Effector CD4-positive, alpha-beta T cell (primary cell): Measurements from ENCODE around the gene GARNL3.

ENCODE experiments used
- DNase-seq: peaks from one replicate; pipeline ENCODE4 v3.0.0-alpha.2; 2020

GARNL3 gene

GRCh38 chr9:127356906-127357305 lies 92.3 kb downstream of the GARNL3 start:
- DNase-seq: no peak

DNA sequence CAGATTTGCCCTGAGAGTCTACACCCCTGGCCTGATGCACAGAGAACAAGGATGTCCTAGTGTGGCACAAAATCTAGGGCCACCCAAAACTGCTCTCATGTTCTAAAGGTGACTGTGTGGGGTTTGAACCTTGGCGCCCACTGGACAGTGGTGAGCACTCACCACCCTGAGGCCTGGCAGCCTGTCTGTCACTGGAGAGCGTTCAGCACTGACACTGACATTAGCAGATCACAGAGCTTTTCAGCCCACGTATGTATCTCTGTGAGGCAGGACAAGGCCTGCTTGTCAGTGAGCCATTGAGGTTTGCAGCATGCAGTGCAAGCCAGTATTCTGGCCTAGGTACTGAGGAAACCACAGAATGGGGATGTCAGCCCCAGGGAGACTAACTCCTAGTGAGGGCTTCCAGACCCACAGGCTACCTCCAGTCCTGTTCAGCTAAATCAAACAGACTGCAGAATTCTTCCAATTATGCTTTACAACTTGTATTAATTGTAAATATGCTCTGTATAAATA lies 93.5 kb downstream of the GARNL3 start:
- no peak for DNase-seq

- DNase-seq: no peak
Measured at GRCh38 chr9:127358770-127359169, 94.2 kb downstream of the GARNL3 start.

GRCh38 chr9:127360250-127360649 lies 95.7 kb downstream of the GARNL3 start:
- no peak for DNase-seq

DNA sequence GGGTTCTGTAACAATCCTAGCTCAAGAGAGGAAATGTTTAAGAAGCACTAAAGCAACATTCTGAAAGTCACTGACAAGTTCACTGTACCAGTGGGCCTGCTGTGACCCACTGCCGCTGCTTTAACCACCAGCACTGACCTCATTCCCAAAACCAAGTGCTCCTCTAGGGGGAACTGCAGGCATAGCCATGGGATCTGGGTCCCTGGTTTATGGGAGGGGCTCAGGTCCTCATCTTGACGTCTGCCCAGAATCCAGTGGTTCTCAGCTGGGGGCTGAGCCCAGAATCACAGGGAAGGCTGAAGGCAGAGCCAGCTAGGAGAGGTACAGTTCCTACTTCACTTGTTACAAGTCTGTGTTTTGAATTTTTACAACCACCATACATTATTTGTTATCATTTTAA lies 96.3 kb downstream of the GARNL3 start:
- no peak for DNase-seq

DNA sequence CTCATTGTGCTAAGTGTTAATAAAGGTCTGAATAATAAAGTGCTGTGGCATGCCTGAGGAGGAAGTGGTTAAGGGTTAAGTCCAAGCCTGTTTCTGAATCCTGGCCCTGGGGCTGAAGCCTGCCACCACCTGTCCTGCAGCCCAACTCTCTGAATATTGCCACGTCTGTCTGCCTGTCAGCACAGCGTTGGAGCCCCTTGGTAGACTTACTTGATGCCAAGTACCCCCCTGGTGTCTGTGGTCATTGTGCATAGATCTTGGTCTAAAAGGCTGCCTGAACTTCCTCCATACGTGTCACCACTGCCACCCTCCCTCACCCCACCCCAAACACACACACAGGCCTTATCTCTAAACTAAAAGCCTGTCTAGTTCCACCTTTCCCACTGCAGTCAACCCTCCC lies 97.0 kb downstream of the GARNL3 start:
- no peak for DNase-seq

GRCh38 chr9:127362829-127363228 lies 98.3 kb downstream of the GARNL3 start:
- DNase-seq: no peak

DNA sequence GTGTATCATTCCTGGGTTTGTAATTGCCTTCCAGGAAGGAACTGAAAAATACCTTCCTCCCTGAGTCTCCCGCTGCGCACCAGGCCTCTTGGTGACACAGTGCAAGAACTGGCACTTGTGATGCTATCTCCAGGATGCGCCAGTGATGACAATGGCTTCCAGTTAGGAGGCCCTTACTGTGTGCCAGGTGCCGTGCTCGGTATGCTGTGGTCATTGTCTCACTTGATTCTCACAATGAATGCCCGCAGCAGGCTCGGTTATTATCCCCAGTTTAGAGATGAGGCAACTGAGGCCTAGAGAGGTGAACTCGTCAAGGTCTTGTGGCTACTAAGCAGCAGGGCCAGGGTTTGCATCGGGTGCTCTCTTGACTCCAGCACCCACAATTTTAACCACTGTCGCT lies 100.9 kb downstream of the GARNL3 start:
- no peak for DNase-seq

DNA sequence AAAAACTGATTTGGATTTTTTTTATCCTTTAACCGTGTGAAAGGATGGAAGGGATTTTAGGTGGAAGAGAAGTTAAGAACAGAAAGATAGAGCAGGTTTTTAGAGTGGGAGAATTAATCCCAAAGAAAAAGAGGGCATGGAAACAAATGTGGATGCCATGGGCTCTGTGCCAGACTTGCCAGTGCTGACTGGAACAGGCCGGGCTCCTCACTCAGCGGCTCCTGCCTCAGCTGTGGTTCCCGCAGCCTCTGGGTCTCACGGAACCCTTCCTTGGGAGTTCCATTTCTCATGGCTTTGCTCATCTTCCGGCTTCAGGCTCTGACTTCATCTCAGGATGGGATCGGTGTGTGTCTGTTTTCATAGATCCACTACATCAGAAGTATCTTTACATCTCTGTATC lies 102.0 kb downstream of the GARNL3 start:
- no peak for DNase-seq

- DNase-seq: no peak
Measured at GRCh38 chr9:127368852-127369402, 104.4 kb downstream of the GARNL3 start.

GRCh38 chr9:127369428-127369827 lies 104.9 kb downstream of the GARNL3 start:
- no peak for DNase-seq

GRCh38 chr9:127370147-127370579 lies 105.6 kb downstream of the GARNL3 start:
- DNase-seq: no peak

- DNase-seq: no peak
Measured at GRCh38 chr9:127370672-127371648, 106.4 kb downstream of the GARNL3 start.

DNA sequence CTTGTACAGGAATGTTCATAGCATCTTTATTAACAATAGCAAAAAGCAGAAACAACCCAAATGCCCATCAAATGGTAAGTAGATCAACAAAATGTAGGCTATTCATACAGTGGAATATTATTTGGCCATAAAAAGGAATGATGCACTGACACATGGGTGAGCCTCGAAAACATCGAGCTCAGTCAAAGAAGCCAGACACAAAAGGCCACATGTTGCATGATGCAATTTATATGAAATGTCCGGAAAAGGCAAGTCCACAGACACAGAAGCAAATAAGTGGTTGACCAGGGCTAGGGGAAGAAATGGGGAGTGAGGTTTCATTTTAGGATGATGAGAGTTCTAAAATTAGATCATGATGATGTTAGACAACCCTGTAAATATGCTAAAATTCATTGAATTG lies 115.9 kb downstream of the GARNL3 start:
- no peak for DNase-seq

DNA sequence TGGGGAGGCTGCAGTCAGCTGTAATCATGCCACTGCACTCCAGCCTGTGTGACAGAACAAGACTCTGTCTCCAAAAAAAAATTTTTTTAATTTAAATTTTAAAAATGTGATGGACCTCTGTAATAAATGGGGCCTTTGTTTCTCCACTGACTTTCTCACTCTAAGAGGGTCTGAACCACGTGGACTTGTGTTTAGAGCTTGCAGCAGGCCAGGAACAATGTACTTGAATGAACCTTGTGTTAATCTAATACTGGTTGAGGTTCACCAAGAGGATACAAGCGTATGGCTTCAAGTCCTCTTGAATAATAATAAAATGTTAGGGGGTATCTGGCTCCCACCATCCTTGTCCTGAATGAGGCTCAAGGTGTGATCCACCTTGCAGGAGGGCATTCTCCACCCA lies 118.0 kb downstream of the GARNL3 start:
- no peak for DNase-seq

GRCh38 chr9:127384016-127384730 lies 119.6 kb downstream of the GARNL3 start:
- no peak for DNase-seq

GRCh38 chr9:127384901-127385300 lies 120.3 kb downstream of the GARNL3 start:
- no peak for DNase-seq

DNA sequence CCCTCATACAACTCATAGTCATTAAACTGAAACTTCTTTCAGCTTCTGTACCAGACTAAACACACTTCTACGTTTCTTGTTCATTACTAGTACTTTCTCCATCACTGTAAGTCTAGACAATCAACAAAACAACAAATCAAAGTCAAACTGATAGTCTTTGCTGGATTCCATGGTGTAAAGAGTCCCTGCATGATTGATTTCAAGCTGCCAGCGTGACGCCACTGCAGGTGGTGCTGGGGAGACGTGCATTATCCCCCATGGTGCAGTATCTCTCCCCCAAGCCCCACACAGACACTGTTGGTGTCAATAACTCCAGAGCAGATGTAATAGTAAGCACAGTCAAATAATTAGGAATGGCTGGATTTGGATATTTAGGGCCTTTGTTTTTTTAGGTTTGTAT lies 121.7 kb downstream of the GARNL3 start:
- no peak for DNase-seq

DNA sequence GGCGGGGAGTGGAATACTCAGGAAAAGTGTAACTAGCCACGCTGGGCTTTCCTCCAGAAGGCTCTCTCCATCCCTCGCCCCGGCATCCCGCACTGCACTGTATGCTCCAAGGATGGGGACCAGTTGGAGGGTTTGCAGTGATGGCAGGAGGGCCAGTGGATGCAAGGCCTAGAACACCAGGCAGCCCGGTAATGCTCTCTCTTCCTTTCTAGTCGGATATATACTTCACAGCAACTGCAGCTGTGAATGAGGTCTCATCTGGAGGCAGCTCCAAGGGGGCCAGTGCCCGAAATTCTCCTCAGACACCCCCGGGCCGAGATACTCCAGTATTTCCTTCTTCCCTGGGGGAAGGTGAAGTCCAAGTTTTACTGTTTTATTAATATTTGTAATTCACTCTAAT lies 122.4 kb downstream of the GARNL3 start:
- DNase-seq: no peak

DNA sequence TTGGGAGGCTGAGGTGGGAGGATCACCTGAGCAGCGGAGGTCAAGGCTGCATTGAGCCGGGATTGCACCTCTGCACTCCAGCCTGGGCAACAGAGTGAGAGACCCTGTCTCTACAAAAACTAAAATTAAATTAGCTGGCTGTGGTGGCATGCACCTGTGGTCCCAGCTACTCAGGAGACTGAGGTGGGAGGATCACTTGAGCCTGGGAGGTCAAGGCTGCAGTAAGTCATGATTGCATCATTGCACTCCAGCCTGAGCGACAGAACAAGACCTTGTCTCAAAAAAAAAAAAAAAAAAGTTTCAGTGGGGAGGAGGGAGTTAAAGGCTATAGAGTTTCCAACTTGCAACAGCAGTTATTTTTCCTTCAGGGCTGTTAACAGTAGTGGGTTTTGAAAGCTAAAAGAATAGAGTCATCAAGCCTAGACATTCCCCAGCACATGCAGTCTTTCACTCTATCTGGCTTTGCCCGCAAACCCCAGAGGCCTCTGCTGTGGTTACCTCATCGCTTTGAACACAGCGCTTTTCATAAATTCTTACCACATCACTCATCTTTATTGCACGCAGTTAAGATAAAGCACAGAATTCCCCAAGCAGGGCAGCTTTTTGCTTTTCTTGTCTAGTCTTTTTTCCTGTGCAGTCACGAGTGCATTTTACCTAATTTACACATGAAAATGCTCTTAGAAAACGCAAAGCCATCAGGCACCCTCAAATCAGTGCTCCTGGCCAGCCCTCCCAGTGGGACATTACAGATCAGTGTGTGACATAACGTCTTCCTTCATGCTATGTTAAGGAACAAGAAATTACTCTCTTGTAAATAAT lies 123.7 kb downstream of the GARNL3 start:
- DNase-seq: peak; percentile 81

DNA sequence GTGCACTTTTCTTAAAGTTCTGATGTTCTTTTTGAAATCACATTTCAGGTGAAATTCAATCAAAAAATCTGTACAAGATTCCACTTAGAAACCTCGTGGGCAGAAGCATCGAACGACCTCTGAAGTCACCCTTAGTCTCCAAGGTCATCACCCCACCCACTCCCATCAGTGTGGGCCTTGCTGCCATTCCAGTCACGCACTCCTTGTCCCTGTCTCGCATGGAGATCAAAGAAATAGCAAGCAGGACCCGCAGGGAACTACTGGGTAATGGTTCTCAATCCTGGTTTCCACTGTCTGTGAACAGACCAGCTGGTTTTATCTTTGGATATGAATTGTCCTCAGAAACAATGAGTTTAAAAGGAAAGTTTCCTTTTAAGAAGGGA lies 124.3 kb downstream of the GARNL3 start:
- DNase-seq: no peak

DNA sequence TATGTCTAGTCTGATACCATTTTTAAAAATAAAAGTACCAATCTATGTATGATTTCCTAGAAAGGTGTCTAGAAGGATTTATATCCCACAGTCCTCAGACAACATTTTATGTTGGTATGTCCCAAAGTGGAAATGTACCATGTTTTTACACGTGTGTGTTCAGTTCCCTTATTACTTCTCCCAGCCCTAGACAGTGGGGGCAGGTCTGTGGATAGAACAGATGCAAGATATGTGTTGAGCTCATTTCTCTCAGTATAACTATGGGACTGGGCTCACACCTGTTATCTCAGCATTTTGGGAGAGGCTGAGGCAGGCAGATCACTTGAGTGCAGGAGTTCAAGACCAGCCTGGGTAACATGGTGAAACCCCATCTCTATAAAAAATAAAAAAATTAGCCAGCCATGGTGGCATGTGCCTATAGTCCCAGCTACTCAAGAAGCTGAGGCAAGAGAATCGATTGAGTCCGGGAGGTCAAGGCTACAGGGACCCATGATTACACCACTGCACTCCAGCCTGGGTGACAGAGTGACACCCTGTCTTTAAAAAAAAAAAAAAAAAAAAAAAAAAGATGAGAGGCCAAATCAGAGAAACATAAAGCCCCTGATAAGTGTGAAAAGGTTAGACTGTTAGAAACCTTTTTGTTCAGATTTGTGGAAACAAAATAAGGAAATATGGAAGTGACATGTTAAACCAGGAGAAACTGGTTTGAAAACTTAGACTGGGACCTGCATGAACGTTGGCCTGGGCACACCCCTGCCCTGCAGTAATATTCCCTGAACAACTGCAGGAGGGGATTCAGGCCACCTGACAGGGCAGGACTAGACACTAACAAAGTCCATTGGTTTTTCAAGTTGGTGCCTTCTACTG lies 125.0 kb downstream of the GARNL3 start:
- no peak for DNase-seq
